Placental pericyte (primary cell): ENCODE measurements around the gene ILF3. TPM values are rescaled to one million over a fixed set of nuclear protein-coding genes. Genes with fewer than 3 reads are reported as not detected.

Experiments used
- small RNA-seq: library from RNA; depleted of rRNA; stranded (forward); fragments of <200 nt; gene quantifications from one replicate; pipeline ENCODE3, GENCODE V24; 2012; ENCODE audit warnings: low replicate concordance
- total RNA-seq: library from RNA; depleted of rRNA; stranded (reverse); fragments of >200 nt; gene quantifications from 2 replicates; pipeline ENCODE4 v1.2.3, GENCODE V29; 2012

ILF3 gene
- total RNA-seq = 95.6 and 192 TPM in 2 replicates

GRCh38 chr19:10653732-10654609, at the start of gene ILF3:
ILF3 (plus strand) TSS chr19:10654346; CDS start chr19:10670606, 16,260 bp downstream.

GRCh38 chr19:10625003-10625761, 29.0 kb upstream of the ILF3 start, which contains the start of gene SLC44A2:
SLC44A2 (plus strand) TSS chr19:10625553; CDS start chr19:10625634, 81 bp downstream.

GRCh38 chr19:10717356-10718204, 63.4 kb downstream of the ILF3 start, which contains the start of gene DNM2:
DNM2 (plus strand) TSS chr19:10718079; CDS start chr19:10718243, 164 bp downstream.

Small RNA genes lying within 50 kb of the gene (small RNA-seq; reads per million reads assigned to genes)
- not detected for gene MIR638

Other genes with a start within 250 kb of the ILF3 start
- 5.5 and 8.0 TPM in 2 replicates for gene PDE4A, start 233.8 kb upstream of the ILF3 start, total RNA-seq
- gene KEAP1, start 151.0 kb upstream of the ILF3 start, total RNA-seq = 60.6 and 79.3 TPM in 2 replicates
- gene S1PR5, start 136.9 kb upstream of the ILF3 start, total RNA-seq = 2.0 and 10.5 TPM in 2 replicates
- gene ATG4D, start 110.4 kb upstream of the ILF3 start, total RNA-seq = 29.8 and 31.7 TPM in 2 replicates
- gene KRI1, start 88.3 kb upstream of the ILF3 start, total RNA-seq = 6.8 and 10.3 TPM in 2 replicates
- gene CDKN2D, start 85.4 kb upstream of the ILF3 start, total RNA-seq = 3.1 and 12.6 TPM in 2 replicates
- 0.22 and 1.0 TPM in 2 replicates for gene AP1M2, start 67.0 kb upstream of the ILF3 start, total RNA-seq
- 54.3 and 97.6 TPM in 2 replicates for gene SLC44A2, start 28.8 kb upstream of the ILF3 start, total RNA-seq
- gene QTRT1, start 47.1 kb downstream of the ILF3 start, total RNA-seq = 26.9 and 30.1 TPM in 2 replicates
- 137 and 157 TPM in 2 replicates for gene DNM2, start 63.7 kb downstream of the ILF3 start, total RNA-seq
- 37.5 and 64.3 TPM in 2 replicates for gene TMED1, start 181.9 kb downstream of the ILF3 start, total RNA-seq
- not detected in 2 replicates for gene C19orf38, start 194.1 kb downstream of the ILF3 start, total RNA-seq
- gene CARM1, start 217.2 kb downstream of the ILF3 start, total RNA-seq = 27.1 and 58.0 TPM in 2 replicates